Measurements from ENCODE around the gene DAZAP2.

The DAZAP2 gene

GRCh38 chr12:51196547-51196946 is 42.1 kb upstream of the DAZAP2 start:
- TF ChIP-seq CTCF (conservative IDR thresholded peaks at IDR 0.05) (no peak), ZFX (IDR thresholded peaks at IDR 0.05) (no peak)

GRCh38 chr12:51197736-51198567 is 40.7 kb upstream of the DAZAP2 start:
- TF ChIP-seq CTCF (conservative IDR thresholded peaks at IDR 0.05) (no peak), ZFX (IDR thresholded peaks at IDR 0.05) (no peak)

More at GRCh38 chr12:51196547-51196946, 42.1 kb upstream of the DAZAP2 start:
- no peak overlapping the region for H3K27ac ChIP-seq

GRCh38 chr12:51198568-51199365 is 39.9 kb upstream of the DAZAP2 start:
- no peak for TF ChIP-seq ZFX (IDR thresholded peaks at IDR 0.05)
- no peak for TF ChIP-seq CTCF (conservative IDR thresholded peaks at IDR 0.05)
- no peak overlapping the region for H3K27ac ChIP-seq

More at GRCh38 chr12:51197736-51198567, 40.7 kb upstream of the DAZAP2 start:
- no peak overlapping the region for H3K27ac ChIP-seq

GRCh38 chr12:51199366-51199945 is 39.2 kb upstream of the DAZAP2 start:
- no peak overlapping the region for H3K27ac ChIP-seq
- TF ChIP-seq ZFX (IDR thresholded peaks at IDR 0.05) (no peak), CTCF (conservative IDR thresholded peaks at IDR 0.05) (no peak)

GRCh38 chr12:51200156-51200555 is 38.5 kb upstream of the DAZAP2 start:
- no peak overlapping the region for H3K27ac ChIP-seq
- TF ChIP-seq ZFX (IDR thresholded peaks at IDR 0.05) (no peak), CTCF (conservative IDR thresholded peaks at IDR 0.05) (no peak)

GRCh38 chr12:51200806-51201205 is 37.8 kb upstream of the DAZAP2 start:
- no peak for TF ChIP-seq ZFX (IDR thresholded peaks at IDR 0.05)
- TF ChIP-seq CTCF (conservative IDR thresholded peaks at IDR 0.05) = no peak
- H3K27ac ChIP-seq = no peak overlapping the region

All from C4-2B (cell line).